ENCODE measurements around the gene RAB9B. TPM values are rescaled to one million over a fixed set of nuclear protein-coding genes. Genes with fewer than 3 reads are reported as not detected.
A peak's percentile ranks its signal among the peaks of the same experiment; 100 is the strongest.
"Not testable (repeated sequence)": the region's sequence is repeated elsewhere in the genome, so short reads cannot be mapped to it uniquely, and the experiment has no call there.

Gene RAB9B
- total and polyA plus RNA-seq, 7 donors = under 0.01 to 18.8 (median 9.2) TPM

GRCh38 chrX:103831342-103831802, 685 bp downstream of the RAB9B start:
- DNase-seq = no peak
- Histone ChIP-seq H3K27me3 (peaks cover 0 to 3% (median 0%) of the 10 kb centered on the region in 3 donors), H3K27ac (peak overlapping the region; percentile 82 to 88 (median 86)), H3K9me3 (no peaks in the 10 kb centered on the region), H3K36me3 (no peaks in the 10 kb centered on the region), H3K4me1 (peaks cover 0 to 29% (median 4%) of the 10 kb centered on the region in 4 donors), H3K4me3 (peak overlapping the region; percentile 55 to 67 (median 64))
- WGBS, 2 donors = 12 to 22% methylated on average over 11 of the region's 11 CpGs
- TF ChIP-seq POLR2A (IDR thresholded peaks at IDR 0.05) (no peak), CTCF (IDR thresholded peaks at IDR 0.05) (no peak), POLR2AphosphoS5 (IDR thresholded peaks at IDR 0.05) (no peak)
- intact Hi-C loops (cut with DNase I) = loop anchor here (5.0 kb wide), 1 partner anchor 144 kb away; the partner anchor contains the start of gene MORF4L2

GRCh38 chrX:103830848-103831247, 1.2 kb downstream of the RAB9B start:
- Histone ChIP-seq H3K27me3 (peaks cover 0 to 3% (median 0%) of the 10 kb centered on the region in 3 donors), H3K4me1 (peaks cover 0 to 29% (median 4%) of the 10 kb centered on the region in 4 donors), H3K36me3 (no peaks in the 10 kb centered on the region), H3K4me3 (peak overlapping the region in 2 of 4 donors; percentile 62 to 67), H3K9me3 (no peaks in the 10 kb centered on the region), H3K27ac (peak overlapping the region; percentile 82 to 88 (median 86))
- no peak for TF ChIP-seq CTCF (IDR thresholded peaks at IDR 0.05)
- TF ChIP-seq POLR2A (IDR thresholded peaks at IDR 0.05) = no peak
- no peak for TF ChIP-seq EP300 (IDR thresholded peaks at IDR 0.05)
- TF ChIP-seq POLR2AphosphoS5 (IDR thresholded peaks at IDR 0.05) = no peak
- intact Hi-C loops (cut with DNase I) = loop anchor here (5.0 kb wide), 1 partner anchor 144 kb away; the partner anchor contains the start of gene MORF4L2
- WGBS, 2 donors = 75 to 82% methylated on average over 7 of the region's 7 CpGs
- no peak for DNase-seq

GRCh38 chrX:103828529-103828928, 3.5 kb downstream of the RAB9B start:
- Histone ChIP-seq H3K9me3 (no peaks in the 10 kb centered on the region), H3K36me3 (no peaks in the 10 kb centered on the region), H3K27ac (peak overlapping the region; percentile 61 to 84 (median 72)), H3K4me3 (no peak overlapping the region), H3K27me3 (peaks cover 0 to 3% (median 0%) of the 10 kb centered on the region in 3 donors), H3K4me1 (peaks cover 0 to 29% (median 4%) of the 10 kb centered on the region in 4 donors)
- TF ChIP-seq POLR2AphosphoS5 (IDR thresholded peaks at IDR 0.05) = peak in 1 of 4 donors; percentile 35
- TF ChIP-seq CTCF (IDR thresholded peaks at IDR 0.05) = no peak
- intact Hi-C loops (cut with DNase I) = no loop called here
- DNase-seq = no peak
- WGBS, 2 donors = 81 to 84% methylated on average over 2 of the region's 2 CpGs

- TF ChIP-seq POLR2AphosphoS5 (IDR thresholded peaks at IDR 0.05) = no peak
- no peak for TF ChIP-seq EP300 (IDR thresholded peaks at IDR 0.05)
- no peak for TF ChIP-seq CTCF (IDR thresholded peaks at IDR 0.05)
- no peak for TF ChIP-seq POLR2A (IDR thresholded peaks at IDR 0.05)
- Histone ChIP-seq H3K9me3 (no peaks in the 10 kb centered on the region), H3K27me3 (no peaks in the 10 kb centered on the region), H3K27ac (no peak overlapping the region), H3K36me3 (no peaks in the 10 kb centered on the region), H3K4me3 (no peak overlapping the region), H3K4me1 (peaks cover 0 to 24% (median 4%) of the 10 kb centered on the region in 4 donors)
- WGBS, 2 donors = 89 to 91% methylated on average over 1 of the region's 1 CpG
- DNase-seq = no peak
- intact Hi-C loops (cut with DNase I) = no loop called here
Measured at GRCh38 chrX:103825881-103826280, 6.2 kb downstream of the RAB9B start.

- TF ChIP-seq CTCF (IDR thresholded peaks at IDR 0.05) (no peak), POLR2A (IDR thresholded peaks at IDR 0.05) (no peak), EP300 (IDR thresholded peaks at IDR 0.05) (no peak), POLR2AphosphoS5 (IDR thresholded peaks at IDR 0.05) (no peak)
- H3K27me3 ChIP-seq = no peaks in the 10 kb centered on the region
- DNase-seq = no peak
- no peak overlapping the region for H3K4me3 ChIP-seq
- intact Hi-C loops (cut with DNase I) = no loop called here
- H3K4me1 ChIP-seq = peaks cover 0 to 6% (median under 1%) of the 10 kb centered on the region in 4 donors
- no peaks in the 10 kb centered on the region for H3K36me3 ChIP-seq
- peak overlapping the region in 1 of 4 donors; percentile 11 for H3K27ac ChIP-seq
- H3K9me3 ChIP-seq = no peaks in the 10 kb centered on the region
Measured at GRCh38 chrX:103823591-103823990, 8.5 kb downstream of the RAB9B start.

GRCh38 chrX:103820802-103821201, 11.3 kb downstream of the RAB9B start:
- intact Hi-C loops (cut with DNase I); H3K36me3 ChIP-seq; H3K4me3 ChIP-seq; H3K9me3 ChIP-seq; H3K27me3 ChIP-seq; H3K4me1 ChIP-seq; H3K27ac ChIP-seq; DNase-seq: not testable (repeated sequence)
- 96 to 97% methylated on average over 6 of the region's 6 CpGs for WGBS, 2 donors

All from sigmoid colon (tissue), 7 donors.